ENCODE measurements around the gene AKNA.

AKNA gene

DNA sequence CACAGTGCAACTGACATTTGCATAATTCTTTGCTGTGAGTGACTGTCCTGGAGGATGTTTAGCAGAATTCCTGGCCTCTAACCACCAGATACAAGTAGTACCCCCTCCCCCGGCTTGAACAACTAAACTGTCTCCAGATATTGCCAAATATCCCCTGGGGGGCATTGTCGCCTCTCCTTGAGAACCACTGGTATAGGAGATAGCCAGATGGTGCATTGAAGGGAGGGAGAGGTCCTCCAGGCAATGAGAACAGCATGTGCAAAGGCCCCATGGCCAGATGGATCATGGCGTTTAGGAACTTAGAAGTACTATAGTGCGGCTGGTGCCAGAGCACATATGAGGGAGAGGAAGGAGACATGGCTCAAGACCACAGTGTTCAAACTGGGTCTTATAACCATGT is 83.8 kb downstream of the AKNA start:
- DNase-seq (ENCODE audit: low read depth), result no peak

DNA sequence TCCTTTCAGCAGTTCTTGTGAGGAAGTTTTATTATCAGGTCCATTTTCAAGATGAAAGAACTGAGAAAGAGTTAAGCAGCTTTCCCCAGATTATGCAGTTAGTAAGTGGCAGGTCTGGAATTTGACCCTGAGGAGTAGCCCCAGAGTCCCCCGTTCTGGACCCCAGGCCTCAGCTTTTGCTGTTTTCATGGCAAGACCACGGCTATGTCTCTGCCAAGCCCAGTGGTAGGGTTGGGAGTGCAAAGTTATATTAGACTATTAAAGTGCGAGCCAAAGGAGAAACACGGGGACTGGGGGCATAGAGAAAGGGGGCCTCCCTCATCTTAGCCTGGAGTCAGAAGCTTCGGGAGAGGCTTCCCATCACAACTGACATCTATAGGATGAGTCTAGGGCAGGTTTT is 84.2 kb downstream of the AKNA start:
- DNase-seq (ENCODE audit: low read depth), result no peak

DNA sequence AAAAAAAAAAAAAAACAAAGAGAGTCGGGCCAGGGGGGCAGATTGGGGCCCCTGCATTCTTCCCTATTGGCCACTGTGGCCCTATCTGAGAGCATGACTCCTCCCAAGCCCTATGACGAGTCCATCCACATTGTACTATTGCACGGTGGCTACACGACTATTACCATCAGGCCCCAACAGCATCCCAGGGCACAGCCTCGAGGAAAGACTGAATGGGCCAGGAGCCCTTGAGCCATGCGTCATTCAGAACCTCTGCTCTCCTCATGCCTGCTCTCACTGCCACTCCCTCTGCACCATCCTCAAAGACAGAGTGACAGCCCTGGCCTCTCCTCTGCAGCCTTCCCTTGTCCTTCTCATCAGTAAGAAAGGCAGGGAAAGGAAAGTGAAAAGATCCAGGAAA is 85.1 kb downstream of the AKNA start:
- DNase-seq (ENCODE audit: low read depth), result no peak

DNA sequence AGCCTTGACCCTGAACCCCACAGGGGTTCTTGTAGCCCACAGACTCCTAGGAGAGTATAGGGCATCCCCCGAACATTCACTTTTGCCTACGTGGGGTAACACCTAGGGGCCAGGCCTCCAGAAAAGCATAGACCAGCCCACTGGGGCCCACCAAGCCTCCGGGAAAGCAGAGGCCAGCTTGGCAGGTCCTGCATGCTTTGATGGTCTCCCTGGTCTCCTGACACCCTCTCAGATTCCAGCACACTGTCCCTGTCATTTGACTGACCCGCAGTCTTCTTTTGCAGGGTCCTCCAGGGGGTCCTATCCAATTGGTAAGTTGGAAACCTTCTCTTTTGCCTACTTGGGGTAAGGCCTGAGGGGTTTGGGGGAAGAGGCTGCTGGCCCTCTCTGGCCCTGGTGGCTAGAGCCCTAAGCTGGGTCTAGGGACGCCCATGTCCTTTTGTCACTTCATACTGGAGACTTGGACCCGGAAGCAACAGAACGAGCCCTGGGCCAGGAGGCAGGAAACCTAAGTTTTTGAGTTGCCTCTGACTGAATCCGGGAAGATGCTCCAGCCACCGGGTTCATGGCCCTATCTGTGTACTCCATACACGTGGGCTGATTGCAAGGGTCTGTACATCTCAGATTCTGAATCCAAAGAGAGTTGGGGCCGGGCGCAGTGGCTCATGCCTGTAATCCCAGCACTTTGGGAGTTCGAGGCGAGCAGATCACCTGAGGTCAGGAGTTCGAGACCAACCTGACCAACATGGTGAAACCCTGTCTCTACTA is 85.8 kb downstream of the AKNA start:
- DNase-seq (ENCODE audit: low read depth), result no peak

DNA sequence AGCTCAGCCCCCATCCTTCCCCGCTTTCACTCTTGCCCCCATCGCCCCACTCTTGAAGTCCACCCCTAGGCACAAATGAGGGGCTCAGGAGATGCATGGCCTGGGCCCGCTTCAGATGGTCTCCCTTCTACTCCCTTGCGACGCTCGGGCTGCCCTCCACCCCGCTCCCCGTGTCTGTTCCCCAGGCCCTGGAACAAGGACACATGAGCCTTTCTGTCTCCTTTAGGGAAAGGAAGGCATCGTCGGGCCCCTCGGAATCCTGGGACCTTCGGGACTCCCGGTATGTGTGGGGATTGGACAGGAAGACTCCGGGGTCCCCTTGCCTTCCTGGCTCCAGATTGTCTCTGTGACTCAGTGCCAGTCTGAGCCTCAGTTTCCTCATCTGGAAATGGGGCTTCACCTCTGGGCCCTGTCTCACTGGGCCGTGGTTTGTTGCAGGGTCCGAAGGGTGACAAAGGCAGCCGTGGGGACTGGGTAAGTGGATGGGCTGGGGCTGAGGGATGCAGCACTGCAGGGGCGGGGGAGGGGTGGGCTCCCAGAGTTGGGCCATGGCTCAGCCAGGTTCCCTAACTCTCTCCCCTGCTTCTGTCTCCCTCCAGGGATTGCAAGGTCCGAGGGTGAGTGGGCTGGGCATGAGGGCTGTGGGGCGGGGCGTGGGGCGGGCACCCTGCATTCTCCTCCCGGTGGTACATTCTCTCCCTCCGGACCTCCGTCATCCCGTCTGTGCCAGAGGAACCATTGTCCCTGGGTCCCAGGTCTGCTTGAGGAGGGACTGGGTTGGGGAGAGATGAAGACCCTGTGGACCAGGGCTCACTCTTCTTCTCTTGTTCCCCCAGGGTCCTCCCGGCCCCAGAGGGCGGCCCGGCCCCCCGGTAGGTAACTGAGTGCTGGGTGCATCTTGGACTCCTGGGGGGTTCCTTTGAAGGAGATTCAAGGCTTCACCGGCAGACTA is 86.7 kb downstream of the AKNA start:
- no peak for DNase-seq (ENCODE audit: low read depth)

DNA sequence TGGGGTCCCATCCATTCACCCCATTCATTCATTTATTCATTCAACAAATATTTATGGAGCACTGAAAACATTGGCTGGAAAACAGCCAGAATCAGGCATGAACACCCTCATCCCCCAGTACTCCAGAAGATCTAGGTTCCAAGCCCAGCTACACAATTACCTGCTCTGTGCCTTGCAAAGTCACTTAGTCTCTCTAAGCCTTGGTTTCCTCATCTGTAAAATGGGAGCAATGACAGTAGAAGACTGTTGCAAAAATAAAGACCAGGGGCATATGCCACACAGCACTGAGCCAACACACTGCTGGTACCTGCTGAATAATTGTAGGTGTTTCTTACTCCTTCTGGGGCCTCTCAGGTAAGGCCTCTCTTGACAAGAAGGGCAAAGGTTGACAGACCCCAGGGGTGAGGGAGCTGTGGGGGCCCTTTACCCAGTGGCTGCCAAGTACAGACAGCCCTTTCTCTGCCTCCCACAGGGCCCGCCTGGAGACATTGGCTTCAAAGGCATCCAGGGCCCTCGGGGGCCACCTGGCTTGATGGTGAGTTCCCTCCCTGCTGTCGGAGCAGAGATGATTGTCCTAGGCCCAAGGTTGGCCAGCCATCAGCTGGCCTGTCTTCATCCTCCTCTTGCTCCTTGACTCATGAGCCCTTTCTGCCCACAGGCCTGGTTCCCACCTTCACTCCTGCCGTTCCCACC is 87.5 kb downstream of the AKNA start:
- no peak for DNase-seq (ENCODE audit: low read depth)

DNA sequence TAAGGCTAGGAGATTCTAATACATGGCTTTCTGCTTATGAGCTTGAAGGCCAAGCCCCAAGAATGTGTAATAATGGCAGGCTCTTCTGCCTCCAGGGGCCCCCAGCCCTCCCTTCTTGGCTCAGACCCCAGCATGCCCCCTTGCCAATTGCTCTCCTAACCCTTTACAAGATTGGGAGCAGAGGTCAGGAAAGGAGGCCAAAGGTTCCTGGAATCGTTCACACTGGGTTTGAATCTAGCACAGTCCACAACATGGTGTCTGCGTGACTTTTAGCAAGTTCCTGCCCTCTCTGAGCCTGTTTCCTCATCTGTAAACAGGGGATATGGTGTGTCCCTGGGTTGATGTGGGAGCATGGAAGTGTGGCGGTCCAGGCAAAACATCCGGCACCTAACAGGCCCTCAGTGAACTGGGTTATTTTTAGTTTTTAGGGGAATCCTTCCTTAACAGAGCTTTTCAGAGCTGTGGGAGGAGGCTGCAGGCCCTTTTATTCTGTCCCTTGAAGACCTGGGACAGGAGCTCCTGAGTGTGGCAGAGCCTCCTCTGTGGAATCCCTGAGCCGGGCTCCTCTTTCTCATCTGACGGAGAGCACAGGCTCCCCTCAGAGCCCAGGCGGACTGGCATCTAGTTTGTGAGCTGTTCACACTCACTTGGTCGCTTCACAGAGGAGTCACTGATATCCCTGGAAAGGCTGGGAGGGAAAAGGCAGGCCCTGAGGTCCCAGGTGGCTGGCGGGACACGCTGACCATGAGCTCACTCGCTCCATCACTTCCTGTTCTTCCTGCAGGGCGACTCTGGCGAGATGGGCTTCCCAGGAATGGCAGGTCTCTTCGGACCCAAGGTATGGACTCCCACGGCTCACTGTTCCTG is 88.3 kb downstream of the AKNA start:
- no peak for DNase-seq (ENCODE audit: low read depth)

DNA sequence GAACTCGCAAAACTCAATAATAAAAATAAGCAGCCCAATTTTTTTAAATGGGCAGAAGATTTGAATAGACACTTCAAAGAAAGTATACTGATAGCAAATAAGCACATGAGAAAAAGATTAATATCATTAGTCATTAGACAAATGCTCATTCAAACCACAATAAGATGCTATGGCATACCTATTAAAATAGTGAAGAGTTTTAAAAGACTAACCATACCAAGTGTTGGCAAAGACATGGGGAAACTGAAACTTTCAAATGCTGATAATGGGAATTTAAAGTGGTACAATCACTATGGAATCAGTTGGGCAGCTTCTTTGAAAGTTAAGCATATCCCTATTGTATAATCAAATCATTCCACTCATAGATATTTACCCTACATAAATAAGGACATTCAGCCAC is 91.4 kb downstream of the AKNA start:
- no peak for DNase-seq (ENCODE audit: low read depth)

DNA sequence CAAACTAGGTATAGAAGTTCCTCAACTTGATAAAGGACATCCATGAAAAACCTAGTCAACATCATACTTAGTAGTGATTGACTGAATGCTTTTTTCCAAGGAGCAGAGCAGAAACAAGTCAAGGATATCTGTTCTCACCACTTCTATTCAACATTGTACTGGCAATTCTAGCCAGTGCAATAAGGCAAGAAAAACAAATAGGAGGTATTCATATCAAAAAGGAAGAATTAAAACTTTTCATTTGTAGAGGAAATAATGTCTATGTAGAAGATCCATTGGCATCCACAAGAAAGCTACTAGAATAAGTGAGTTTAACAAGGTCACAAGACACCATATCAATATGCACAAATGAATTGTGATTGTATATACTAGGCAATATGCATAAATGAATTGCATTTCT is 93.1 kb downstream of the AKNA start:
- no peak for DNase-seq (ENCODE audit: low read depth)

DNA sequence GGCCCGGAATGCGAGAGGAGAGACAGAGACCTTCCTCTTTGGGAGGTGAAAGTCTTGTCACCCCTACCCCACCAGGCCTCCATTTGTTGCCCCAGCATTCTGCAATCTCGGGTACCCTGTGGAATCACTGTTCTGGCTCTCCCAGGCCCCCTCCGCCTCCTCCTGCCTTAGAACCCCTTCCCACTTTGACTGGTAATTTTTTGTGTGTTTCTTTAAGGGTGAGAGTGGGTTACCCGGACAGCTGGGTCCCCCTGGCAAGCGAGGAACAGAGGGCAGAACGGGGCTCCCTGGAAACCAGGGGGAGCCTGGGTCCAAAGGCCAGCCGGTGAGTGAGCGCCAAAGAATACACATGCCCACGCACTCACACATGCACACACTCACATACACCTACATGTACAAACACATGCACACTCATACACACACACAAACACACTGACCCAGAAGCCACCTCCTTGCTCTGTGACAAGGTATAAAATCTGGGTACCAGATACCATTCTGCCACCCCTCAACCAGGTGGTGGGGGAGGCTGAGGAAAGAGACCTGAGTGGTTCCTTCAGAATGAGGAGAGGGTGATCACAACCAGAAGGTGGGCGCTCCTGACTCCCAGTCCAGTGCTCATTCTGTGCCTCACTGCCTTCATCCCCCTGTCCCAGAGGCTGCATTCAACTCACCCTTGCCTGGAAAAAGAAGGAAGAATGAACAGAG is 95.7 kb downstream of the AKNA start:
- DNase-seq (ENCODE audit: low read depth), result no peak

DNA sequence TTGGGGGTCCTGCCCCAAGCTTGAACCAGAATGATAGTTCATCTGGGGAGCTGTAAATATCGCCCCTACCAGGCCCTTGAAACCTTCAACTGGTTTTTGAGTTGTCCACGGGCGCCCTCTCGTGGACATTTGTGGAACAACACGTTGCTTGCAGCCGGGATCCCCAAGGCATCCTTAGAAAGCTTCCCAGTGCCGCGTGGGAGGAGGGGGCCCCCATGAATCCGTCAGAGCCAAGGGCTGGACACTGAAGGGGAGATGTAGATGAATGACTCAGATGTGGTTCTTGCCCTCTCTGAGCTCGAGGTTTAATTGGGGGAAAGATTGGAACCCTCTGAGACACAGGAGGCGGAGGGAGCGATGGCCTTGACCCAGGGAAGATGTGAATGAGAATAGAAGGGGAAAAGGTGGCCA is 96.7 kb downstream of the AKNA start:
- DNase-seq (ENCODE audit: low read depth), result peak; percentile 42

DNA sequence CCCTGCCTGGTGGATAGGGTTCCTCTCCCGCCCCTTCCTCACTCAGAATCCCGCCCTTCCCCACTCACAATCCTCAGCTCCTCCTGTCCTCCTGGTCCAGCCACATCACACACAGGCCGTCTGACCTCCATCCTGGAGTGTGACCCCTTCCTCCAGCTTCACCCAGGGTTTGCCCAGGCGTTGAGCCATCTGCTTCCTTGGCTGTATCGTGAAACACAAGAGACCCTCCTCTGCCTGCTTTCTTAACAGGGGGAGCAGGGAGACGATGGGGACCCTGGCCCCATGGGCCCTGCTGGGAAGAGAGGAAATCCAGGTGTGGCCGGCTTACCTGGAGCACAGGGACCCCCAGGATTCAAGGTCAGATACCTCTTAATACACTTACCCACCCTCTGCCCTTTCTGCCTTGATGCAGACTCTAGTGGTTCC is 97.2 kb downstream of the AKNA start:
- DNase-seq (ENCODE audit: low read depth), result no peak

DNA sequence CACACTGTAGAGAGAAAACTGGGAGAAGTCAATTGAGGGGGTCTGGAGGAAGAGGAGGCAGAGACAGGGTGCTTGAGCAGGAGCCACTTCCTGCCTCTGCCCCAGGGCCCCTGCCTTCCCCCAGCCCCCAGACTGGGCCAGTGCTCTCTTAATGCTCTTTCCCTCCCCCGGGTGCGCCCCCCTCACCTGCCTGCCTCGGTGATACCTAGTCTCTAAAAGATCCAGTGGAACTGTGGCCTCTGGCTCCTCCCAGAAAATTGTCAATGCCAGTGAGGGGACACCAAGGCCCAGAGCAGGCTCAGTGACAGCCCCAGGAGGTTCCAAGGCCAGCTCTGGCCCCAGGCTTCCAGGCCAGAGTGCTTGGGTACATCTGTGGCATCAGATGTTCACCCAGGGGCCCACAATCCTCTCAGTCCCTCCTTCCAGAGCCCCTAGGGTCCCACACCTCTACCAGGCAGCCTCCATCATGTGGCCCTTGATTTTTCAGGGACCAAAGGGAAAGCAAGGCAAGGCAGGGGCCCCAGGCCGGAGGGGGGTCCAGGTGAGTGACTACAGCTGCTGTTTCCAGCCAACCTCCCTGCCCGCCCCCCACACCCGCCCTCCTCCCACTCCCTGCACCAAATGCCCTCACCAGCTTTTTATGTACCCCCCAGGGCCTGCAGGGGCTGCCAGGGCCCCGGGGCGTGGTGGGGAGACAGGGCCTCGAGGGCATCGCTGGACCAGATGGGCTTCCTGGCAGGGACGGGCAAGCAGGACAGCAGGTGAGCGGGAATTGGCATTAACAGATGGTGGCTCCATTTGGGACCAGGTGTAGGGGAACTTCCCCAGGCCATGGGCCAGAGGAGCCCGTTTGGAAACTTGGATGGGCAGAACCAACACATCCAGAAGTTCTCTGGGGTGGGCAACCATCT is 98.0 kb downstream of the AKNA start:
- DNase-seq (ENCODE audit: low read depth), result no peak

DNA sequence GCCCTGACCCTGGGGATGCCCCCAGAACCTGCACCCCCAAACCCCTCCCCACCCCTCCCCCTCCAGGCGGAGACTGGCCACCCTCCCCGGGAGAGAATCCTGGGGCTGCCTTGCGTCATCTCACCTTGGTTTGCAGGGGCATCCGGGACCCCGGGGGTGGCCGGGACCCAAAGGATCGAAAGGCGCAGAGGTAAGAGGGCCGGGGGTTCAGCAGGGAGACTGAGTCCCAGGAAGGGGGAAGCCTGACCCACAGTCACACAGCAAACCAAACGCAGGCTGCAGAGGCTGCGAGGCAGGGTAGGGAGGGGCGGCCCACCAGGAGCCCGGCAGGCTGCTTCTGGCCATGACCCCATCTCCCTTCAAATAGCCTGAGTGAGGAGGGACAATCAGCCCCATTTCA is 98.7 kb downstream of the AKNA start:
- no peak for DNase-seq (ENCODE audit: low read depth)

DNA sequence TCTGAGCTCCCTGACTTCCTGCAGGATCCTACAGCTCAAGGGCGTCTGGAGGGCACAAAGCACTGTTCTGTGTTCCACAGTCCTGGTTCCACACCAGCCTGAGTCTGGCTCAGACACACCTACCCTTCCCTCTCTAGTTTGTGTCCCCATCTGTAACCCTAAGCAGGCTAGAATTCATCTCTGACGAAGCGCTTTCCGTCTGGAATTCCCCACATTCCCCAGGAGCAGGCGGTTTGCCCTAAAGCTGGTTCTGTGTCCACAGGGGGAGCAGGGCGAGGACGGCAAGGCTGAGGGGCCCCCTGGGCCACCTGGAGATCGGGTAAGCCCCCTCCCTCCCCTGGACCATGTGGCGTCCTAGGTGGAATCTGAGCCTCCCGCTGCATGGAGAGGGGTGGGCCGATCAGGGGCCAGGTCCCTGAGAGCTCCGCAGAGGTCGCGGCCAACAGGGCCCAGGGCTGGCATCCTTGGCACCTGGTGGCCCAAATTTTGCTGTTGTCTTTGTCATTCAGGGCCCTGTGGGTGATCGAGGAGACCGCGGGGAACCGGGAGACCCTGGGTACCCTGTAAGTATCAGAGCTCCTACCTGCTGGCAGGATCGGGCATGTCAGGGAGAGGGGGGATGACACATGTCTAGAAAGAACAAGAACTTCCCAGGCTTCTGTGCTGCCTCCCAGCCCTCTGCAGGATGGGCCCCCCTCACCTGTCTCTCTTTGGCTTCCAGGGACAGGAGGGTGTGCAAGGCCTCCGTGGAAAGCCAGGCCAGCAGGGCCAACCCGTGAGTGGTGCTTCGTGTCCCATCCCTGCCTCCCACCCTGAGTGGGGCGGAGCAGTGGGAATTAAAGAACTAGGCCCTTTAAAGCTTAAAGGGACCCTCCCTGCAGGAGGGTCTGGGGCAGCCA is 99.3 kb downstream of the AKNA start:
- DNase-seq (ENCODE audit: low read depth), result no peak

DNA sequence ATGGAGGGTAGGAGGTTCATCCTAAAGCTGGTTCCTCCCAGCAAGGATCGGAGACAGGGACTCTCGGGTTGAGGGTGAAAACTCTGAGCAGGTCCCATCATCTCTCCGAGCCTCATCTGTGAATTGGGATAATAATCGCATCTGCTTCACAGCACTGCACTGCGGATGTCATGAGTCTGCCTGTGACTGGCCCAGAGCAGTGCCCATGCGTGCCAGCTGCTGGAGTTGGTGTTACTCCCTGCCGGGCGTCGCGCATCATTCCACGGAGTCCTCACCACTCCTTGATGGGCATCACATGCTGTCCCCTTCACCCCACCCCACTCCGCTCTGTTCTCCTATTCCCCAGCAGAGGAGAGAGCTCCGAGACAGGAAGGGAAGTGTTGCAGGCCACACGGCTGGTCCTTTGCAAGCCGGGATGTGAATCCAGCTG is 100.0 kb downstream of the AKNA start:
- DNase-seq (ENCODE audit: low read depth), result no peak

DNA sequence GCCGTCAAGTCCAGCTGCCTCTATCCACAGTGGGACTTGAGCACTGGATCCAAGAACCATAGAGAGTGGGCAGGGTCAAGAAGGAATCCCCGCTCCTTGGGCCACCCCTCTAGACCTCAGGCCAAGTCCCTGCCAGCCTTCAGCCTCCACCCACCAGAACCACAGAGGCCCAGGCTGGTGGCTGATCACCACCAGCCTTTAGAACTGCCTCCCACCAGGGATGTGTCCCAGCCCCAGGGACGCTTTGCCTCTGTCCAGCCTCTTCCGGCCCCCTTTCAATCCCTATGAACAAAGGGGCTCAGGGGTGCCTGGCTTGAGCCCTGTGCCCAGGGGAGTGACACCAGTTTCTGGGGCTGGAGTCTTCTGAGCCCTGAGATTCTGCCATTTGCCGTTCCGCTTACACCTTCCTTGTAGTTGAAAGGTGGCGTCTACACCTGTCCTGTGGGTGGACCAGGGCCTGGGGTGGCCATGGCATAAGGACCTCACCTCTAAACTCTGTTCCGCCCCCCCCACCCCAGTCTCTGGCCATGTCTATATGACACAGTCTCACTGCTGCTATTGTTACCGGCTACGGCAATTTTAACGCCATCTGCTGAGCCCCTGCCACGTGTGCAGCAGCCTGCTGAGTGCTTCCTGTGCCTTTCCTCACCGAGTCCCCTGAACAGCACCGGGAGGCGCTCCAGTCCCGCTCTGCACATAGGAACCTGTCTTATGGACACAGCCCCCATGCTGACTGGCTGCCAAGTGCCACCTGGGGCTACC is 100.6 kb downstream of the AKNA start:
- DNase-seq (ENCODE audit: low read depth), result no peak

DNA sequence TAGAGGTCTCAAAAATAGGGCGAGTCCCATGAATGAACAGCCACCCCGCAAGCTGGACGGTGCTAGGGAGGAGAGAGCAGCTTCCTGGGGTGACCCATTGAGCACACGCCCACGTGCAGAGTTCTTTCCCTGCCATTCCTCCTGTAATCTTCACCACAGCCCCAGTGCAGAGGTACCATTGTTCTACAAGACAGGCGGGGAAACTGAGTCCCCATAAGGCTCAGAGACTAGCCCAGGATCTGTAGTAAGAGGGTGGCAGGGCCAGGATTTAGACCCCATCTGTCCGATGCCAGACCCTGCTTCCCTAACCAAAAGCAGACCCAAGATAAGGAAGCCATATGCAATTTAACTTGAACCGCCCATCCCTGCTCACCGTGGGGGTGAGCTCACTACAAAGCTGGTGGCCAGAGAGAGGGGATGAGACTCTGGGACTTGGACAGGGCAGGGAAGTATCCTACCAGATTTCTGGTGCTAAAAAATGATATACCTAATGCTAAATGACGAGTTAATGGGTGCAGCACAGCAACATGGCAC is 101.6 kb downstream of the AKNA start:
- no peak for DNase-seq (ENCODE audit: low read depth)

Data from stimulated activated CD8-positive, alpha-beta memory T cell treated with anti-CD3 and anti-CD28 coated beads, Interleukin-12 subunit alpha, Interleukin-12 subunit beta, amount 100 ng/mL, for 4 hours (primary cell).